Nephron progenitor cell (in vitro differentiated cells): Measurements from ENCODE around the gene TBX4.
A peak's percentile ranks its signal among the peaks of the same experiment; 100 is the strongest.

Experiments used
- DNase-seq: peaks from one replicate; pipeline ENCODE4 v3.0.0; 2021
- H3K27ac Mint-ChIP-seq: 2 replicates; pipeline ENCODE4 v1.8.0; 2021; ENCODE audit warnings: mild to moderate bottlenecking, moderate library complexity, mixed read lengths
- H3K27me3 Mint-ChIP-seq: 2 replicates; pipeline ENCODE4 v1.8.0; 2021; ENCODE audit warnings: mild to moderate bottlenecking, low read depth, mixed read lengths; ENCODE audit not compliant: poor library complexity
- H3K36me3 Mint-ChIP-seq: 2 replicates; pipeline ENCODE4 v1.8.0; 2021; ENCODE audit warnings: low read depth, mixed read lengths
- H3K4me1 Mint-ChIP-seq: 2 replicates; pipeline ENCODE4 v1.8.0; 2021; ENCODE audit warnings: mixed read lengths
- H3K4me3 Mint-ChIP-seq: 2 replicates; pipeline ENCODE4 v1.8.0; 2021; ENCODE audit warnings: mild to moderate bottlenecking, moderate library complexity, mixed read lengths
- H3K9me3 Mint-ChIP-seq: 2 replicates; pipeline ENCODE4 v1.8.0; 2021; ENCODE audit warnings: mild to moderate bottlenecking, moderate library complexity, mixed read lengths
- CTCF ChIP-seq: fragments of 200-600 bp; sonication (generic); IDR thresholded peaks from 2 replicates; pipeline ENCODE4 v1.5.0; 2021; ENCODE audit warnings: antibody characterized with exemption

Gene TBX4

GRCh38 chr17:61452301-61453290 is at the start of gene TBX4:
TSS of gene TBX4 (plus strand) at chr17:61452422. CDS start at chr17:61456491, 4,069 bp downstream.
- peaks cover 90% of the 10 kb centered on the region for H3K27me3 Mint-ChIP-seq
- DNase-seq, result peak; percentile 58
- no peaks in the 10 kb centered on the region for H3K9me3 Mint-ChIP-seq
- peaks cover 41% of the 10 kb centered on the region for H3K4me1 Mint-ChIP-seq
- no peak within 1 kb of the TSS for H3K27ac Mint-ChIP-seq
- peak within 1 kb of the TSS; percentile 69 for H3K4me3 Mint-ChIP-seq
- H3K36me3 Mint-ChIP-seq, result no peaks in the 10 kb centered on the region
- no peak for TF ChIP-seq CTCF

- Mint-ChIP-seq H3K27me3 (peaks cover 94% of the 10 kb centered on the region), H3K36me3 (no peaks in the 10 kb centered on the region), H3K4me3 (peak overlapping the region; percentile 33), H3K4me1 (peaks cover 30% of the 10 kb centered on the region), H3K27ac (no peak overlapping the region), H3K9me3 (no peaks in the 10 kb centered on the region)
- TF ChIP-seq CTCF, result no peak
- no peak for DNase-seq
These were observed 49.0 kb upstream of the TBX4 start for GRCh38 chr17:61402978-61403800.

- no peak overlapping the region for H3K27ac Mint-ChIP-seq
- TF ChIP-seq CTCF, result no peak
These were observed 48.2 kb upstream of the TBX4 start for GRCh38 chr17:61403801-61404662.

GRCh38 chr17:61404663-61404912 is 47.6 kb upstream of the TBX4 start:
- Mint-ChIP-seq H3K27me3 (peaks cover 92% of the 10 kb centered on the region), H3K36me3 (no peaks in the 10 kb centered on the region), H3K27ac (no peak overlapping the region), H3K9me3 (no peaks in the 10 kb centered on the region), H3K4me3 (no peak overlapping the region), H3K4me1 (peaks cover 29% of the 10 kb centered on the region)
- no peak for DNase-seq
- no peak for TF ChIP-seq CTCF

More at GRCh38 chr17:61403801-61404662, 48.2 kb upstream of the TBX4 start:
- DNase-seq, result no peak
- H3K36me3 Mint-ChIP-seq, result no peaks in the 10 kb centered on the region
- H3K9me3 Mint-ChIP-seq, result no peaks in the 10 kb centered on the region
- peaks cover 29% of the 10 kb centered on the region for H3K4me1 Mint-ChIP-seq
- peaks cover 94% of the 10 kb centered on the region for H3K27me3 Mint-ChIP-seq
- H3K4me3 Mint-ChIP-seq, result peak overlapping the region; percentile 48

- Mint-ChIP-seq H3K36me3 (no peaks in the 10 kb centered on the region), H3K27ac (no peak overlapping the region), H3K4me3 (peak overlapping the region; percentile 60), H3K9me3 (no peaks in the 10 kb centered on the region), H3K4me1 (peaks cover 29% of the 10 kb centered on the region), H3K27me3 (peaks cover 95% of the 10 kb centered on the region)
- peak; percentile 75 for DNase-seq
- TF ChIP-seq CTCF, result no peak
These were observed 47.1 kb upstream of the TBX4 start for GRCh38 chr17:61404913-61405685.
